Activated CD8-positive, alpha-beta memory T cell treated with anti-CD3 and anti-CD28 coated beads, Interleukin-2, amount 50 U/mL, for 1 hour (primary cell): Measurements from ENCODE around the gene SLIT2.

Source experiments
- DNase-seq: peaks from one replicate; pipeline ENCODE4 v3.0.0-alpha.2; 2020; ENCODE audit errors: extremely low read depth

Gene SLIT2, protein sequence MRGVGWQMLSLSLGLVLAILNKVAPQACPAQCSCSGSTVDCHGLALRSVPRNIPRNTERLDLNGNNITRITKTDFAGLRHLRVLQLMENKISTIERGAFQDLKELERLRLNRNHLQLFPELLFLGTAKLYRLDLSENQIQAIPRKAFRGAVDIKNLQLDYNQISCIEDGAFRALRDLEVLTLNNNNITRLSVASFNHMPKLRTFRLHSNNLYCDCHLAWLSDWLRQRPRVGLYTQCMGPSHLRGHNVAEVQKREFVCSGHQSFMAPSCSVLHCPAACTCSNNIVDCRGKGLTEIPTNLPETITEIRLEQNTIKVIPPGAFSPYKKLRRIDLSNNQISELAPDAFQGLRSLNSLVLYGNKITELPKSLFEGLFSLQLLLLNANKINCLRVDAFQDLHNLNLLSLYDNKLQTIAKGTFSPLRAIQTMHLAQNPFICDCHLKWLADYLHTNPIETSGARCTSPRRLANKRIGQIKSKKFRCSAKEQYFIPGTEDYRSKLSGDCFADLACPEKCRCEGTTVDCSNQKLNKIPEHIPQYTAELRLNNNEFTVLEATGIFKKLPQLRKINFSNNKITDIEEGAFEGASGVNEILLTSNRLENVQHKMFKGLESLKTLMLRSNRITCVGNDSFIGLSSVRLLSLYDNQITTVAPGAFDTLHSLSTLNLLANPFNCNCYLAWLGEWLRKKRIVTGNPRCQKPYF (N-terminal part only)

DNA sequence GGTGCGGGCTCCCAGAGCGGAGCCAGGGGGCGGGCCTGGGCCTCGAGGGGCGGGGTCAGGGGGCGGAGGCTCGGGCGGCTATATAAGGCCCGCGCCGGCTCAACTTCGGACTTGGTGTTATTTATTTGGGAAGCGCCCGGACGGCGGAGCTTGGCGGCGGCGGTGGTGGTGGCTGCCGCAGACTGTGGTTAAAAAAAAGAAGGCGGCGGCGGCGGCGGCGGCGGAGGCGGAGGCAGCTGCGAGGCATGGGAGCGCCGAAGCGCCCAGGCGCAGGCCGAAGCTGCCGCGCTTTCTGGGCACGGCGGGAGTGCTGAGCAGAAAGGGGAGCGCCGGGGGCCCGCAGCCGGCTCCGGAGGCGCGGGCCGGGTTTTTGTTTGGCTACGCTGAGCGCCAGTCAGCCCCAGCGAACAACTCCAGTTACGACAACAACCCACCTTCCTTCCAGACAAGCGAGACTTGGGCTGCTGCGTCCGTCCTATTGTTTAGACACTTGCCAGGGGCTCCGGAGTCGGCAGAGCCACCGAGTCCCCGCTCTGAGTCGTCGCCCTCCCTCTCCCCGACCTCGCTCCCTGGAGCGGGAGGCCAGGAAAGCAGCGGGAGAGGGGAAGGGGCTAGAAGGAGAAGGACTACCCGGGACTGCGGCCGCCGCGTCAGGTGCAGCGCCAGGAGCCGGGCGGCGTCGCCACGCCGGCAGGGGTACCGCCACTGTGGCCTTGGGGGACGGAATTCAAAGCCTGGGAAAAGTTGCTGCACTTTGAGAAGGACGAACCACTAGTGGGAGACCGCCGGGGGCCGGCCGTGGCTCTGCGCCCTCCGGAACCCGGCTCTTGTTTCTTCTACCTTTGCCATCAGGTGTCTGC is at the start of gene SLIT2:
Gene SLIT2 (plus strand): TSS at position 110 of the 860 bp plus-strand sequence. CDS start 1,911 bp downstream, outside the sequence.
- no peak for DNase-seq

GRCh38 chr4:20203508-20203907 is 48.2 kb upstream of the SLIT2 start:
- no peak for DNase-seq

- no peak for DNase-seq
Measured at GRCh38 chr4:20217521-20217920, 34.2 kb upstream of the SLIT2 start.

DNA sequence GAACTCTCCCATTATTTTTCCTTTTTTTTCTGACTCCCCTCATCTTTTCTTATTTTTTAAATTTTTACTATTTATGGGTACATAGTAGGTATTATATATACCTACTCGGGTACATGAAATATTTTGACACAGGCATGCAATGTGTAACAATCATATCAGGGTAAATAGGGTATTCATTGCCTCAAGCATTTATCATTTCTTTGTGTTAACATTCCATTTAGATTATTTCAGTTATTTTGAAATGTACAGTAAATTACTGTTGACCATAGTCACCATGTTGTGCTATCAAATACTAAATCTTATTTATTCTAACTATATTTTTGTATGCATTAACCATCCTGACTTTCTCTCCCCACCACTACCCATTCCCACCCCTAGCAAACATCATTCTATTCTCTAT is 33.8 kb upstream of the SLIT2 start:
- DNase-seq = no peak

GRCh38 chr4:20219521-20219920 is 32.2 kb upstream of the SLIT2 start:
- DNase-seq = no peak

- DNase-seq = no peak
Measured at GRCh38 chr4:20237894-20238537, 13.7 kb upstream of the SLIT2 start.

GRCh38 chr4:20248155-20248558 is 3.5 kb upstream of the SLIT2 start:
- DNase-seq = no peak

GRCh38 chr4:20249333-20249732 is 2.4 kb upstream of the SLIT2 start:
- DNase-seq = no peak

- DNase-seq = no peak
Measured at GRCh38 chr4:20251031-20251795, 492 bp upstream of the SLIT2 start.

- DNase-seq = no peak
Measured at GRCh38 chr4:20252656-20253282, 1.1 kb downstream of the SLIT2 start.

DNA sequence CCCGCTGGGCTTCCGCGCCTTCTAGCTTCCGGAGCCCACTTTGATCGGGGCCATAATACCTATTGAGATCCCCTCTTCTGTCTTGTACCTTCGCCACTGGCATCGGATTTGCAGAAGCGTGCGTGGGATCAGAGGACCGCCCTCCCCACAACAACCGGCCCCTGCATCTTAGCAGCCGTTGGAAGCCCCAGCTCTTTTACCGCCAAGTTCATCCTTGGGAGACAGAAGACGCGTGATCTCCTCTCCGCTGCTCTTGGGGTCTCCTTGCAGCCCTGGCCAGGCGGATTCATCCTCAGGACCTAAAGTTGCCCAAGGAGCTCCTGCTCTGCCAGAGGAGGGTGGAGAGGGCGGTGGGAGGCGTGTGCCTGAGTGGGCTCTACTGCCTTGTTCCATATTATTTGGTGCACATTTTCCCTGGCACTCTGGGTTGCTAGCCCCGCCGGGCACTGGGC is 1.6 kb downstream of the SLIT2 start:
- no peak for DNase-seq

DNA sequence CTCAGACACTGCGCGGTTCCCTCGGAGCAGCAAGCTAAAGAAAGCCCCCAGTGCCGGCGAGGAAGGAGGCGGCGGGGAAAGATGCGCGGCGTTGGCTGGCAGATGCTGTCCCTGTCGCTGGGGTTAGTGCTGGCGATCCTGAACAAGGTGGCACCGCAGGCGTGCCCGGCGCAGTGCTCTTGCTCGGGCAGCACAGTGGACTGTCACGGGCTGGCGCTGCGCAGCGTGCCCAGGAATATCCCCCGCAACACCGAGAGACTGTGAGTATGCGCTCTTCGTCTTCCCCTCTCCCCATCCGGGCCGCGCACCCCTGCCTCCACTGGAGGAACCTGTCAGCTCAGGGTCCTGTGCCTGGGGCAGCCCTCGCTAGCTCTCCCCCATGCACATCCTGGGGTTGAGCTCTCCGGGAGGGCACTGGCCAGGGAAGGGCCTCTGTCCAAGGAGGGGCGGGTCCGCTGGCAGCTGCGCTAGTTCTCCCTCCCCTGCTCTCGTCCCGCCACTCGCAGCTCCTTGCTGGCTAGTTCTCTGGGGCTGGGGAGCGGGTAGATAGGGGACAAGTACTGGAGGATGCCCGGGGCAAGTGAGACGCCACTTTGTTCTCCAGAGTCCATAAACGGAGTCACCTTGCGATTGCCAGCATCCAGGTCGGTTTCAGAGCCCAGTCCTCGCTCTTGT is 2.2 kb downstream of the SLIT2 start:
- no peak for DNase-seq

DNA sequence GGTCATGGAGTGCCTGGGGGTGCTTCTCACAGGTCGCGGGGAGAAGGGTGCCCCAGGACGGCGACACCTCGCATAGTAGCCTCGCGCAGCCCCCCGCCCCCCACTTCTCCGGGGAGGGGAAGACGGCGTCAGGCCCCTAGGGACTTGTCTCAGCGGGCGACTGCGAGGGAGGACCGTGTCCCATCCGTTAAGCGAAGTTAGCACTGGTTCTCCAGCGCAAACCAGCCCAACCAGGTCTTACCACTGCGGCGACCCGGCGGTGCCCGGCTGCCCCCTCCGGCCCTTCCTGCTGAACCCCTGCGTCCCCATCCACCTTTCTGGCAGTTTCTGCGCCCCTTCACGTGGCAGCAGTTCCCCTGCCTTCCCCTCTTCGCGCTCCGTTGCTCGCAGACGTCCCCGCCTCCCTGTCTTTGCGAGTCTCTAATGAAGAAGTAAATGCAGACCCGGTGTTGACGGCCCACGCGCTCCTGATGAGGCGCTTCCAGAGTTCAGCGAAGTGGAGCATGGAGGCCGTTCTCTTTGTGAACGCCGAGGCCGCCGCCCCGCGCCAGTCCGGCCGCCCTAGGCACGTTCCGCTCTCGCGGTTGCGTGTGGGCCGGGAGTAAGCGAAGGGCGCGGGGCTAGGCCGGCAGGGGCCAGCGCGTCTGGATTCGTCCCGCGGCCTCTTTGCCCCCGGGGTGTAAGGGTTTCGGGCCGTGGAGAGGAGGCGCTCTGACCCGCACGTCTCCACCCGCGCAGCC is 3.0 kb downstream of the SLIT2 start:
- DNase-seq = no peak

DNA sequence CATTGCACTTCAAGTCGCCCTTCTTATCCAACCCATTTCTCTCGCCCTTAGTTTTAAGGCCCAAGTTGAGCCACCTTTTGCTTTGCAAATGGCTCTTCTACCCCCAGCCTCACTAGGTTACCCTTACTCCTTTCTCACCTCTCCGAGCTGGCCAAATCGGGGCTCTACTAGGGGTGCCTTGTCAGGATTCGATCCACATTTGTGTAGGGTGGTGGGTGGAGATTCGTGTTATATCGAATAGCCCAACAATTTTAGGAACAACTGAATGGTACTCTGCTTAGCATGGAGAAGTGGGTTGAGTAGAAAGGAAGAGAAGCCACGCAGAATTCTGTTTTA is 3.5 kb downstream of the SLIT2 start:
- DNase-seq = no peak

- no peak for DNase-seq
Measured at GRCh38 chr4:20255823-20256222, 4.1 kb downstream of the SLIT2 start.

DNA sequence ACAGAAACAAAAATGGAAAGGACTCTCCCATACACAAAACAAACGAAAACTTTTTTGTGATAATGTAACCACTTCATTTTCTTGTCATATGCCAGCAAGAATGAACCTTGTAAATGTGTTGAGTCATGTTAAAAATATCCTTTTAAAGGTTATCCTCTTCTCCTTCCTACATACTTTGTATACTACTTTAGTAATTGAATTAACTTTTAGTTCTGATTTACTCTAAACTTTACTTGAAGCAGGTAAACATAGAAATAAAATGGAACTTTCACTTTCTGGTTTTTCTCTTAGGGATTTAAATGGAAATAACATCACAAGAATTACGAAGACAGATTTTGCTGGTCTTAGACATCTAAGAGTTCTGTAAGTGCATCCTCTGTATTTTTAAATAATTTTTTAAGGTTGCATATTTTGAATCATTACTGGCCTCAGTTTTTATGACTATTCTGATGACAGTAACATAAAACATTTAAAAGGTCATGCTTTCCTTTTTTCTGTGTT is 4.7 kb downstream of the SLIT2 start:
- no peak for DNase-seq

DNA sequence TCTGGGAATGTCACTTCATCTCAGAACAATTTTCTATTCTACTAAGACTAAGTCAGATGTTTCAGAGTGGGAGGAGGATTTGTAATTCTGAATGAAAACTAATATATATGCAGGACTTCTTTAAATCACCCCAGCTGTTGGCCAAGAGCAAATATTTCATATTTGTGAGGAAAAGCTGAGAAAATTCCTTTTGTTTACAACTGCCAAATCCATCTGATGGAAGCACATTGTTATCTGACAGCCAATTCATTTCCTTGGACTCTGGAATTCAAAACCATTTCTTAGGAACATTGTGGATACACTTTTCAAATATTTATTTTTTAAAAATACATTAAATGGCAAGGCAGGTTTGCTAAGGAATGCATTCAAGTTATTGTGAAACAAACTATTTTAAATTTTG is 8.0 kb downstream of the SLIT2 start:
- no peak for DNase-seq

DNA sequence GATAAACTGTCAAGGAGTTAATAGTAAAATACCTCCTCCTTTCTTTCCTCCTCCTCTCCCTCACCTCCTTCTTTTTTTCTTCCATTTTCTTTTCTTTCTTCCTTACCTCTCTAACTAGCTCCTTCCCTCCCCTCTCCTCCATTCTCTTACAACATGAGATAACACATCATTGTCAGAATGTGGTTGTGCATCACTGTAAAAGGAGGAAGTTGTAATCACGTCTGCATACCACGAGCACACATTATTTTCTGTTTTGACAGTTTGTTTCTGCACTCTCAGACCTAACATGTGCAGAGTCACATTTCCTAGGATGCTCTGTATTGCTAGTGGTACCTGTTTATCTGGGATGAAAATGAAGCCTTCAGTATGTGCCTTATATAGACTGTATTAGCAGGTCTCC is 9.1 kb downstream of the SLIT2 start:
- no peak for DNase-seq

- no peak for DNase-seq
Measured at GRCh38 chr4:20262221-20262620, 10.5 kb downstream of the SLIT2 start.
